Esophagus squamous epithelium (tissue), 4 donors: ENCODE measurements around the gene C3.
"Not testable (repeated sequence)": the region's sequence is repeated elsewhere in the genome, so short reads cannot be mapped to it uniquely, and the experiment has no call there.

Experiments used
- POLR2A ChIP-seq, 4 donors: fragments of 450-650 bp; IDR thresholded peaks; one replicate each; pipeline ENCODE4 v1.6.1; 2017; ENCODE audit warnings: antibody characterized with exemption in 4 of 4, mild to moderate bottlenecking in 4 of 4, moderate library complexity in 3 of 4
- TF ChIP-seq, protein P1 (sequence below), 6 experiments: fragments of 450-650 bp in 4 of 6; fragments of 200-600 bp in 2 of 6; sonication (generic) in 2 of 6; IDR thresholded peaks; one replicate each; pipeline ENCODE4 v1.5.1; 2016 to 2019; ENCODE audit warnings: antibody characterized with exemption in 6 of 6, mild to moderate bottlenecking in 4 of 6, moderate library complexity in 4 of 6

DNA sequence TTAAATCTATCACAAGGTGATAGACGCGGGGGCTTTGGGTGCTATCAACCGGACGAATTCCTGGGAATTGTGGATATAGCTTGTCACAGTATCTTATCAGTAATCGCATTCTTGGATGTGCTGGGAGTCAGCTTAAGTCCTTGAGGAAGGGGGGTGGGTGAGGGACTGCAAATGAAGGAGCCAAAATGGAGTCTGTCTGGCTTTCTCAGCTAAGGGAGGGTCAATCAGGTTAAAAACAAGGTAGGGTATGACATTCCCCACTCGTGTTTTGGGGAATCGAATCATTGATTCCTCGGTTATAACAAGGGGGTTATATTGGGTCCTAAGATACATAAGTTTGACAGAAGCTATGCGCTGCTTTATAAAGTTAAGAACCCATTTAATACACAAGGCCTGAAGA, 64.1 kb downstream of the C3 start:
- TF ChIP-seq, protein P1, sequence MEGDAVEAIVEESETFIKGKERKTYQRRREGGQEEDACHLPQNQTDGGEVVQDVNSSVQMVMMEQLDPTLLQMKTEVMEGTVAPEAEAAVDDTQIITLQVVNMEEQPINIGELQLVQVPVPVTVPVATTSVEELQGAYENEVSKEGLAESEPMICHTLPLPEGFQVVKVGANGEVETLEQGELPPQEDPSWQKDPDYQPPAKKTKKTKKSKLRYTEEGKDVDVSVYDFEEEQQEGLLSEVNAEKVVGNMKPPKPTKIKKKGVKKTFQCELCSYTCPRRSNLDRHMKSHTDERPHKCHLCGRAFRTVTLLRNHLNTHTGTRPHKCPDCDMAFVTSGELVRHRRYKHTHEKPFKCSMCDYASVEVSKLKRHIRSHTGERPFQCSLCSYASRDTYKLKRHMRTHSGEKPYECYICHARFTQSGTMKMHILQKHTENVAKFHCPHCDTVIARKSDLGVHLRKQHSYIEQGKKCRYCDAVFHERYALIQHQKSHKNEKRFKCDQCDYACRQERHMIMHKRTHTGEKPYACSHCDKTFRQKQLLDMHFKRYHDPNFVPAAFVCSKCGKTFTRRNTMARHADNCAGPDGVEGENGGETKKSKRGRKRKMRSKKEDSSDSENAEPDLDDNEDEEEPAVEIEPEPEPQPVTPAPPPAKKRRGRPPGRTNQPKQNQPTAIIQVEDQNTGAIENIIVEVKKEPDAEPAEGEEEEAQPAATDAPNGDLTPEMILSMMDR (IDR thresholded peaks at IDR 0.05) = not testable (repeated sequence)
- TF ChIP-seq POLR2A (IDR thresholded peaks at IDR 0.05) = not testable (repeated sequence)
